Adrenal gland (tissue), 12 donors: Measurements from ENCODE around the gene NDST1. TPM values are rescaled to one million over a fixed set of nuclear protein-coding genes. Genes with fewer than 3 reads are reported as not detected.
A peak's percentile ranks its signal among the peaks of the same experiment; 100 is the strongest.

ENCODE experiments used
- DNase-seq, 7 donors: peaks; one replicate each; pipeline ENCODE4 v3.0.0-alpha.2; 2019 to 2020
- H3K27ac ChIP-seq, 5 donors: fragments of 200-600 bp; sonication (generic) in 4 of 5; 1 replicate in 3 of 5; 2 replicates in 2 of 5; pipeline versions ENCODE4 v1.5.1 to v1.8.0; 2016 to 2020; ENCODE audit warnings: mild to moderate bottlenecking in 1 of 5
- H3K27me3 ChIP-seq: fragments of 200-600 bp; 2 replicates; pipeline ENCODE4 v1.8.0; 2021
- H3K36me3 ChIP-seq, 2 donors: fragments of 200-600 bp; replicated peaks in 1 of 2; 1 replicate in 1 of 2; 2 replicates in 1 of 2; pipeline versions ENCODE4 v1.5.1 to v1.8.0; 2018 to 2022
- H3K4me1 ChIP-seq, 2 donors: fragments of 200-600 bp; replicated peaks in 1 of 2; 1 replicate in 1 of 2; 2 replicates in 1 of 2; pipeline versions ENCODE4 v1.5.1 to v1.8.0; 2018 to 2021
- H3K4me3 ChIP-seq, 4 donors: fragments of 200-600 bp; sonication (generic) in 3 of 4; one replicate each; pipeline ENCODE4 v1.5.1; 2016 to 2018
- H3K9me3 ChIP-seq, 3 donors: fragments of 200-600 bp; sonication (generic) in 1 of 3; replicated peaks in 1 of 3; 1 replicate in 2 of 3; 2 replicates in 1 of 3; pipeline versions ENCODE4 v1.5.1 to v1.8.0; 2016 to 2021
- CTCF ChIP-seq, 6 experiments: fragments of 450-650 bp in 4 of 6; fragments of 200-600 bp in 2 of 6; sonication (generic) in 1 of 6; IDR thresholded peaks; 1 replicate in 5 of 6; 2 replicates in 1 of 6; pipeline versions ENCODE4 v1.5.1 to v1.8.0; 2016 to 2021; ENCODE audit warnings: antibody characterized with exemption in 6 of 6, mild to moderate bottlenecking in 2 of 6, moderate library complexity in 1 of 6
- POLR2A ChIP-seq, 2 donors: fragments of 450-650 bp; IDR thresholded peaks; one replicate each; pipeline ENCODE4 v1.6.1; 2017; ENCODE audit warnings: antibody characterized with exemption in 2 of 2, mild to moderate bottlenecking in 2 of 2, moderate library complexity in 1 of 2
- WGBS, 4 donors: extraction: QIAGEN DNeasy Blood & Tissue Kit in 2 of 4; methylation state at CpG; one replicate each; pipeline versions ENCODE4 v1.1.5 to v1.1.7; 2013 to 2017; 5-methylcytosine and 5-hydroxymethylcytosine counted together
- intact Hi-C, 2 donors: fragments of 100-400 bp; cut with DNase I; formaldehyde crosslinking; loops; one replicate each; pipeline versions ENCODE4 v1.14.1 to v1.15.0; 2022 to 2023
- polyA plus RNA-seq, 3 donors: library from polyadenylated mRNA; stranded (reverse); fragments of 200-250 nt in 2 of 3; fragments of 350-450 nt in 1 of 3; fragmentation: Illumina TruSeq in 1 of 3; extraction: RNeasy Lipid Tissue Mini Kit (QIAGEN cat#74804) in 1 of 3; gene quantifications; one replicate each; pipeline ENCODE4 v1.2.3, GENCODE V29; 2013 to 2014
- total RNA-seq, 9 donors: library from RNA; depleted of rRNA in 4 of 9; stranded (reverse); fragments of >200 nt in 4 of 9; fragments of 120-200 nt in 1 of 9; fragmentation: NEBNext Ultra II Directional in 1 of 9; extraction: Animal tissue kit (Norgen Biotek cat#: 25700) in 1 of 9; gene quantifications; one replicate each; pipeline versions ENCODE4 v1.1.0 to v1.2.4, GENCODE V29; 2013 to 2023
- donor health status: healthy with polysubstance abuse.
- donor health status: Bipolar disorder and iron deficiency.
- donor health status: DM: yes; HTN: yes; CAD: no.
- donor health status: DM: no; HTN: no; CAD: no.
- donor health status: DM: no; HTN: no; CAD: no.
- donor health status: DM: yes; HTN: yes; CAD: no.

The NDST1 gene
- total and polyA plus RNA-seq, 12 donors, result 9.6 to 154 (median 94.7) TPM

GRCh38 chr5:150603491-150603890 is 95.6 kb downstream of the NDST1 start:
- no peaks in the 10 kb centered on the region for H3K27me3 ChIP-seq
- WGBS, 4 donors, result 50 to 68% (median 65%) methylated on average over 3 of the region's 3 CpGs
- H3K9me3 ChIP-seq, result no peaks in the 10 kb centered on the region
- TF ChIP-seq CTCF (IDR thresholded peaks at IDR 0.05) (no peak), POLR2A (IDR thresholded peaks at IDR 0.05) (no peak)
- H3K36me3 ChIP-seq, result no peaks in the 10 kb centered on the region
- H3K4me1 ChIP-seq, result peaks cover 3 to 21% of the 10 kb centered on the region in 2 donors
- H3K27ac ChIP-seq, result peak overlapping the region in 2 of 5 donors; percentile 46 to 73
- H3K4me3 ChIP-seq, result no peak overlapping the region
- intact Hi-C loops, result no loop called here
- DNase-seq, result no peak

- Histone ChIP-seq H3K27me3 (no peaks in the 10 kb centered on the region), H3K4me3 (no peak overlapping the region), H3K9me3 (no peaks in the 10 kb centered on the region), H3K36me3 (no peaks in the 10 kb centered on the region), H3K27ac (peak overlapping the region in 2 of 5 donors; percentile 46 to 73), H3K4me1 (peaks cover 3 to 21% of the 10 kb centered on the region in 2 donors)
- 71 to 85% (median 79%) methylated on average over 4 of the region's 4 CpGs for WGBS, 4 donors
- TF ChIP-seq POLR2A (IDR thresholded peaks at IDR 0.05), result no peak
- no peak for TF ChIP-seq CTCF (IDR thresholded peaks at IDR 0.05)
- intact Hi-C loops, result no loop called here
- peak in 1 of 7 donors; percentile 49 for DNase-seq
These were observed 96.1 kb downstream of the NDST1 start for GRCh38 chr5:150604010-150604409.

GRCh38 chr5:150604894-150605440 is 97.0 kb downstream of the NDST1 start:
- Histone ChIP-seq H3K9me3 (no peaks in the 10 kb centered on the region), H3K4me1 (peaks cover 3 to 18% of the 10 kb centered on the region in 2 donors), H3K27ac (no peak overlapping the region), H3K27me3 (no peaks in the 10 kb centered on the region), H3K4me3 (no peak overlapping the region), H3K36me3 (no peaks in the 10 kb centered on the region)
- DNase-seq, result no peak
- 89 to 96% (median 93%) methylated on average over 6 of the region's 6 CpGs for WGBS, 4 donors
- intact Hi-C loops, result no loop called here
- TF ChIP-seq CTCF (IDR thresholded peaks at IDR 0.05), result no peak
- no peak for TF ChIP-seq POLR2A (IDR thresholded peaks at IDR 0.05)

DNA sequence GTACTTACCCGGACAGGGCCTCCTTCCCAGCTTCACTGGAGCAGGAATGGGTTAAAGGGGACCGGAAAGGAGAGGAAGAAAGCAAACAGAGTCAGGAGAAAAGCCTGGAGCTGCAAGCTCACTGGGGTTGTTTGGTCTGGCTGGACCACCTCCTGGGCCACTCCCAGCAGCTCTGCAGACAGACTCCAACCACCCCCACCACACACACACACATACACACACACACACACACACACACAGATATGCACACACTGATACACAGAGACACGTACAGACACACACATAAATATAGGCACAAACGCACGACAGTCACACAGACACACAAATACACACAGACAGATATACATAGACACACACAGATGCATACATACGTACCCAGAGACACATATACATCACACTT is 97.6 kb downstream of the NDST1 start:
- WGBS, 4 donors, result 71 to 81% (median 74%) methylated on average over 6 of the region's 6 CpGs
- no peaks in the 10 kb centered on the region for H3K9me3 ChIP-seq
- intact Hi-C loops, result no loop called here
- TF ChIP-seq POLR2A (IDR thresholded peaks at IDR 0.05) (no peak), CTCF (IDR thresholded peaks at IDR 0.05) (no peak)
- H3K4me3 ChIP-seq, result no peak overlapping the region
- H3K27me3 ChIP-seq, result no peaks in the 10 kb centered on the region
- H3K4me1 ChIP-seq, result peaks cover 3 to 13% of the 10 kb centered on the region in 2 donors
- no peaks in the 10 kb centered on the region for H3K36me3 ChIP-seq
- no peak overlapping the region for H3K27ac ChIP-seq
- DNase-seq, result no peak
